COR-L47 (cell line): ENCODE measurements around the gene PBX2.
A peak's percentile ranks its signal among the peaks of the same experiment; 100 is the strongest.
"Not testable (repeated sequence)": the region's sequence is repeated elsewhere in the genome, so short reads cannot be mapped to it uniquely, and the experiment has no call there.

ENCODE experiments used
- DNase-seq: peaks from one replicate; lab custom pipeline; 2025; lab: John Stamatoyannopoulos, UW

PBX2 gene

DNA sequence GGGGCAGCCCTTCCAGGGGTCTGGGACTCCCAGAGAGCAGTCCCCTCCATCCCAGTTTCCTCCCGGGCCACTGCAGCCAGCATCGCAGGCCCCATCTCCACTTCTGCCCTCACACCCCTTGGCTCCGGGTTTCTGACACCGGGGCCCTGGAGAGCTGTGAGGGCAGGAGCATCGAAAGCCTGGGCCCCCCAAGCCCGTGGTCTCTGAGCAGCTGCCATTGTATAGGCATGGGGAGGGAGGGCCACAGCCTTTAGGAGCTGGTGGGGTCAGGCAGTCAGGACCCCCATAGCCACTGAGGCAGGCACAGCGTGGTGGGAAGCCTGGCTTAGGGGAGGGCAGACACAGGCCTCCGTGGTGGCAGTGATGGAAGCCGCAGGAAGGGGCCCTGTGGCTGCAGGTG is 12.2 kb upstream of the PBX2 start:
- DNase-seq: no peak

DNA sequence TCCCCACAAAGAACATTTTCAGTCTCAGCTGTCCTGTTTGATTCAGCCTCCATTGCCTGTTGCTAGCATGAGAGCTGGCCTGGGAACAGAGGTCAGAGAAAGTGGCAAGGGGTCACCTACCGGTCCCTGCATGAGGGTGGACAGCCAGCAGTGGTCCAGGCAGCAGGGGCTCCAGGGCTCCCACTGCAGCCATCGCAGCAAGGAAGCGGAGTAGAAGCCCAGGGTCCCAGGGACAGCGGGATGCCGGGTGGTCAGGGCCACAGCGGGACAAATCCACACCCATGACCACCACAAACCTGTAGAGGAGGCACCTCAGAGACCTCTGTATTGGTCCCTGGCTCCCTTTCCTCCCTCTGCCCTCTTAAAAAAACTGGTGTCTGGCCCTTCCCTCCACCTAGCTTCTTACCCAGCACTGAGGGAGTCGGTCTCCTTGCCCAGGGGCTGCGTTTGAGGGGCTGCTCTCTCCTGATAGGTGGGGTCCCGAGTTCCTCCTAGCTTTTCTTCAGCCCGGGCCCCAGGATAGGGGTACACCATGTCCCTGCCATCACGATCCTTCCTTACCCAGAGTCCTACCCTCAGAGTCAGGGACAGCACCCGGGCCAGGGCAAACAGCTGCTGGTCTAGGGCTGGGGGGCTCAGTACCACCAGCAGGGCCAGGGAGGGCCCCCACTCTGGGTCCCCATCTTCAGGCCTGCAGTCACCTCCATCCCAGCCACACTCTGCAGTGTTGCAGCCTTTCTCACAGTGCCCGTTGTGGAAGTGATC is 10.9 kb upstream of the PBX2 start:
- no peak for DNase-seq

DNA sequence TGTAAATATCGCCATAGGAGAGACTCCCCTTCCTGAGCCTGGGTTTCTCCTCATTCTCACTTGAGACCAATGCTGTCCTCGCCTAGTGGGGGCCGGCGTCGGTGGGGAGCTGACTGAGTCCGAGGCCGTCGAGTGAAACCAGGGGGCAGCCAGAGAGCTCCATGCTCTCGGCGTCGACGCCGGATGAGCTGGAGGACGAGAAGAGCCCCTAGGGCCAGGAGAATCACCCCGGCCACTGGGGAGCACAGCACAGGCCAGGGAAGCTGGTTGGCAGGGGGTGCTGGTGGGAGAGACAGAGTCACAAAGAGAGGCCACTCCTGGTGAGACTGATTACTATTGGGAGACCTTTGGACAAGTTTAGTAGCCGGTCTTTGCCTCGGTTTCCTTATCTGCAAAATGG is 8.9 kb upstream of the PBX2 start:
- no peak for DNase-seq

DNA sequence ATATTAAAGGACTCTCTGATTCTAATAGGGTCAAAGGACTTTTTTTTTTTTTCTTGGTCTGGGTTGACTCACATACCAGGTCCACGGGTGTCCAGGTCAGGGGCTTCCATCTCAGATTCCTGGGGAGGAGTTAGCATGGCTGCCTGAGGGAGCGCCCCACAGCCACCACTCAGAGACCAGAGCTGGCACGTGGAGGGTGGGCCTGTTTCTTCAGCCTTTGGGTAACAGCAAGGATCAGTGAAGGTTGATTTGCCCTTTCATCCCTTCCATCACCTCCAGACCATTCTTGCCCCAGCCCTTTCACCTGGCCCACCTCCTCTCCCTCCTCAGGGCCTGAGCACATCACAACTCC is 8.3 kb upstream of the PBX2 start:
- no peak for DNase-seq

DNA sequence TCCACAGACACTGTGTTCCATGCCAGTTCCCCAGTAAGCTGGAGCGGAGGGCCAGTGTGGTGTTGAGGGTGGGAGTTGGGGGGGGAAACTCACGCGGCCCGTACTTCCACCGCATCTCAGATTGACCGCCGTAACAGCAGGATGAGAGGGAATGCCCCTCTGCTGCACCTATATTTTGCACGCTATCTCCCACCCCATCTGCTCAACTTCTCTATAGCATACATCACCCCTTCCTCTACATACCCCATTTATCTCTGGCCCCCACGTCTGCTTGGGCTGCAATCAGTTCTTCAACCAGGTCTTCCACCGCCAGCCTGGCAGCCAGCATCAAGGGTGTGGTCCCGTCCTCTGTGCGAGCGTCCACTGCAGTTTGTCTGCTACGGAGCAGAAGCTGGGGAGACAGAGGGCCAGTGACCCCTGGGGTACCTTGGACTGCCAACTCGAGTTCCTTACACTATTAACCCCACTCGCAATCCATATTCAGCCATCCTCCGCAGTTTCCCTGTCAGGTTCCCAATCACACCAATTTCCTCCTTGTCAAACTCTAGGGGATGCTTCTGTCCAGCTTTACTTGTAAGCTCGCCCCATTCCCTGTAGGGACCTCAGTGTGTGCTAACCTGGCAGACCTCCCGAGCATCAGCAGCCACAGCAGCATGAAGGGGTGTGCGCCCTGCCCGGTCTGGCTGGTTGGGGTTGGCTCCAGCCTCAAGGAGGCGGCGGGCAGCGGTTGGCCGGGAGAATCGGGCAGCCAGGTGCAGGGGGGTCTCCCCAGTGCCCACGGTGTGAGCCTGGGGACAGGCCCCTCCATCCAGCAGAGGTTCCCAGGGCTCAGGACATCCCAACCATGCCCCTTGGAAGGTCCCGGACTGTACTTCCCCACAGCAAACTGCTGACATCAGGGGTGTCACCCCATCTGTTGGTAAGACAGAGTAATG is 6.9 kb upstream of the PBX2 start:
- no peak for DNase-seq

DNA sequence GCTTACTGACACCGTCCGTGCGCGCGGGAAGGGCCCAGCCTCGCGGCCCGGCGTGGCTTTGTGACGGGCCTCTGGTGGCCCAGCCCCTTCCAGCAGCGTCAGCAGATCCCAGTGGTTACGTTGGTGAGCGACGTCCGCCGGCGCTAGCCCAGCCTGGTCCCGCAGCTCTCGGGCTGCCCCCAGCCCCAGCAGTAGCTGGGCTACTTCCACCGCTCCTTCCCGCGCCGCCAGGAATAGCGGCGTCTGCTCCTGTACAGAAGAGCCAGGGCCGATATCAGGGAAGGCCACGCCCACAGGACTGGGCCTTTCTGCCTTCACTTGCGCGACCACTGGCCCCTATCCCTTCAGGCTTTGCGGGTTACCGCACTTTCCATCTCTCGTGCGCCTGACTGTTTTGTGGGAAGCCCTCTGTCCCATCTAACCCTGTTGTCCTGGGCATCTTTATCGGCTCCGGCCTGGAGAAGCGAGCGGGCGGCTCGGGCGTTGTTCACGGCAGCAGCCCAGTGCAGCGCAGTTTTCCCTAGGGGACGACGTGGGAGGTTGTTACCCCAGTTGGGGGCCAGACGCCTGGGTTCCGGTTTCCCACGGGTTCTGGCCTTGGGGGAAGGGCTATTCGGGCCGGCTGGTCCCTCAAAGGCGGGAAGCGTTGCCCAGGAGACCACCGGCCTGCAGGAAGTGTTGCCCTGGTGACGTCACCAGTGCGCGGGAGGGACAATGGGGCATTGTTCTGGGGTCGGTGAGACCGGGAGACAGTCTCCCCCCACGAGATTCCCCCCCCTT is 6.1 kb upstream of the PBX2 start:
- DNase-seq: peak; percentile 97

DNA sequence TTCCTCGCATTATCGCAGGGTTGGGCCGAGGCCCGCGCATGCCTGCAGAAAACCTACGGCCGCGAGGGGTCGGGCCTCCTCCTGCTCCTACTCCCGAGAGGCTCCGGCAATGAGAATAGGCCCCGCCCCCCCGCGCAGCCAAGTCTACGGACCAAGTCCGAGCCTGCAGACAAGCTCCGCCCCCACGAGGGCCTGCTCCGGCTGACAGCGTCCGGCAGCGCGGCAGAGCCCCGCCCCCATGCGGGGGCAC is 5.6 kb upstream of the PBX2 start:
- peak; percentile 100 for DNase-seq

DNA sequence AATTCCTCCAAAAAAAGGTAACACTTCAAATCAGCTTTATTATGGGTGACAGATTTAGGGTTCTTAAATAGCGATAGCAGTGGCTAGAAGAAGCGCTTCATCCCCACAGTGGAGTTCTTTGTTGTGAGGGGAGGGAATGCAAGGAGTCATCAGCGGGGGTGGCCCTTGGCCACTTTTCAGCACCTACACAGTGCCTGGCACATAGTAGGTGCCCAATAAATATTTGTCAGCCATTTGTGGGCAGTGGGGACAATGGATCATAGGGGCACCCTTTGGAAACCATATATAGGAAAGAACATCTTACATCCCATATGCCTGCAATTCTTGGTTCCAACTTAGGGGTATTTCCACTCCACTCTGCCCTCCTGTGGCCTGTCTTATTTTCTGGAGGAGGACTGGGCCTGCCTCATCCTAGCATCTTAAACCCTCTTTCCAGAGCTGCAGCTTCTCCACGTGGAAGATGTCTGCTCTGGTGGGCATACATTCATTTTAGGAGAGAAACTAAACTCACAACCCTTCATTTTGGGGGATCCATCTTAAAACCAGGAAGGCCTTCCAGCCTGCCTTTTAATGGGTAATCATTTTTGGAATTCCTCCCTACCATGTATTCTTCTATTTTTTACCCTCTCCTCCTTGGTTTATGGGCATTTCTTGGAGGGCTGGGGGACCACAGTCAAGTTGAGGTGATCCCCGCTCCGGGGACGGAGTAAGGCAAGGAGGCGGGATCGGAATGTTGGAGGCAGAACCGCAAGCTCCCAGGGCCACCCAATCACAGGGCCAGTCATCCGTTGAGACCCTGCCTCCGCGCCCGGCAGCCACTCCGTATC is 5.0 kb upstream of the PBX2 start:
- no peak for DNase-seq

DNA sequence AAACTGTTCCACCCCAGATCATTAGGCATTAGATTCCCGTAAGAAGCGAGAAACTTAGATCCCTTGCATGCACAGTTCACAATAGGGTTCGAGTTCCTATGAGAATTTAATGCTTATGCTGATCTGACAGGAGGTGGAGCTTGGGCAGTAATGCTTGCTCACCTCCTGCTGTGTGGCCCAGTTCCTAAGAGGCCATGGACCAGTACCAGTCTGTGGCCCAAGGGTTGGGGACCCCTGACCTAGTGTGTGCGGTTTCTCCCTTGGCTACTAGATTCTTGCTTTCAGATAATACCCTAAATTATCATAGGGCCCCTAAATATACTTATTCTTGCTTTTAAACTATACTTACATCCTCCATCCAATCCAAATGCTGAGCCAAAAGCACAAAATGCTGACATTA is 4.4 kb upstream of the PBX2 start:
- DNase-seq: no peak

DNA sequence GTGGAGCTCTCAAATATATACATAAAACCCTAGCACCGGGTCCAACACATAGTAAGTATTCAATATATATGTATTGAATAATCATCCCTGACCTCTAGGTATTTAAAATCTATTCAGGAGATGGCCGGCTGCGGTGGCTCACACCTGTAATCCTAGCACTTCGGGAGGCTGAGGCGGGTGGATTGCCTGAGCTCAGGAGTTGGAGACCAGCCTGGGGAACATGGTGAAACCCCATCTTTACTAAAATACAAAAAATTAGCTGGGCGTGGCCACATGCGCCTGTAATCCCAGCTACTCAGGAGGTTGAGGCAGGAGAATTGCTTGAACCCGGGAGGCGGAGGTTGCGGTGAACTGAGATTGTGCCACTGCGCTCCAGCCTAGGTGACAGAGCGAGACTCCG is 3.1 kb upstream of the PBX2 start:
- not testable (repeated sequence) for DNase-seq

DNA sequence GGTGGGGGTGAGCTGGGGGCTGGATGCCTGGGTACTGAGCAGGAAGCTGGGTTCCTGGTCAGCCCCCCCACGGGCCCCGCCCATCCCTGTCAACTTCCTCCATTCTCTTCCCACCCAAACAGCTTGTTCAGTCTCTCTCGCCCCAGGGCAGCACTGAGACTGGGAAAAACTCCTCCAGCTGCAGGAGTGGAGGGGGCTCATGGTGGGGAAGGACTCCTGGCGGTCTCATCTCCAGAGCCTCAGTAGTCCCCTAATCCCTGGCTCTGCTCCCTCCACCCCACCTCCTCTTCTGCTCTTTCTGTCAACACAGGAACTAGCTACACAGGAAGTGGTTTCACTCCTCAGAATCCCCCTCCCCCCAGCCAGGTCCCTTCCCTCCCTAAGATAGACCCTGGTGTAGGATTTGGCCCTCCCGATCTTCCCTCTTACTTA is 2.6 kb upstream of the PBX2 start, which contains the start of gene GPSM3:
TSS of gene GPSM3 (minus strand) at position 36 of the 432 bp plus-strand sequence. CDS start 130 bp downstream, outside the sequence.
- peak; percentile 11 for DNase-seq

DNA sequence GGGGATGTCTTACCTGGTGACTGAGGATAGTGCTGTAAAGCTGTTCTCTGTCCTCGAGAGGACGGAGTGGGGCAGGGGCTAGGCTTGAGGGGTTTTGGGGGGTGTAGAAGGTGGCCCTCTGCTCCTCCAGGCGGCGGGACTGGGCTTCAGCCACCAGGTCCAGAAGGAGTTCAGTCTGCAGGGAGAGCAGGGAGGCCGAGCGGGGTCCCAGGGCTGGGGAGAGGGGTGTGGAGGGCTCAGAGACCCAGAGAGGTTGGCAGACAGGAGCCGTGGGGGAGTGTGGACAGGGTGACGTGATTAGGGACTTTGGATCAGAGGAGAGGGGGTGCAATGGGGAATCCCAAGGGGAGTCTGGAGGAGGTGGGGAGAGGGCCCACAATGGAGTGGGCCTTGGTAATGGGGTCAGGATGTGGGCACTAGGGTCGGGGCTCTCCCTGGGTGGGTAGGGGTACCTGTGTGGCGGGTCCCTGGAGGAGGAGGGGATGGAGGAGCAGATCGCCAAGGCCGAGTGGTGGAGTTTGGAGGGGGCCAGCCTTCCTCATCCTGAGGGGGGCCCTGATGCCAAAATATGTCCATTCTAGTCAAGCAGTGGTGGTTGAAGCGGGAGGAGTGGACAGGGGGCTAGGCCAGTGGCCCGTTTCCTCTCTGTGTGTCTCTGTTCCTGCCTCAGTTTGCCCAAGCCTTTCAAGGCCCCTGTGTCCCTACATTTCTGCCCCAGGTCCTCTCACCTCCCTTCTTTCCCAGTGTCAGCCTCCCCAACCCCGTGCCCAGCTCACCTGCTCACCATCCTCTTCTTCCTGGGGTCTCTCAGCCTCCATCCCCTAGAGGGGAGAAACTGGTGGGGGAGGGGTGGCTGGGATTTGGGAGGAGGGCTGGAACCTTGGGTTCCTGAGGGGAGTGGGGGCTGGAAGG is 1.9 kb upstream of the PBX2 start:
- no peak for DNase-seq

DNA sequence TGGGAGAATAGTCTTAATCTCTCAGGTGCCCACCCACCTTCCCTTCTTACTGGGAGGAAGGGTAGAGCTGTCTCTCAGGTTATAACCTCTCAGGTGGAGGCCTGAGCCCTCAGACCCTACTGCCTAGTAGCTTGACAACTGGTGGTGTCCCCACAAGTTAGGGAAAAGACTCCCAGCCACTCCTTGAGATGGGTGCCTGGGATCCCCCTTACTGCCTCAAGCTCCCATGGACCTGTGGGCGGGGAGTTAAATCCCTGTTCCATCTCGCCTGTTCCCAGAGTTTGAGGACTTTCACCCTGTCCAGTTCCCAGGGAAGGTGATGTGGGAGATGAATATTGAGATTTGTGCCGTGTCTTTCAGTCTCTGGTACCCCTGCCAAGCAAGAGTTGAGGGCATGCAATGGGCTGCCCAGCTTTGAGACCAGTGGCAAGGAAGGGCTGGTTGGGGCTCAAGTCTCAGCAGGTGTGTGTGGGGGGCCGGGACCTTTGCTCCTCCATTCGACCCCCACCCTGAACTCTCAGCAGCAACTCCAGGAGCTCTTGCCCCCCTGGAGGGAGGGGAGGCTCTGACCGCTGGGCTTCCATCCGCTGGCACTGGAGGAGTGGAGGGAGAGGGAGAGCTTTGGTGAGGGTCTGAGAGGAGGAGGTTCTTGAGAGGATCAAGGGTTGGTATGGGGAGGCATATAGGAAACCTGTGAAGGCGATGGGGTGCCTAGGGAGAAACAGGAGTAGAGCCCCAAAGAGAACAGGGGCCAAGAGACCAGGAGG is 1.1 kb upstream of the PBX2 start:
- no peak for DNase-seq

DNA sequence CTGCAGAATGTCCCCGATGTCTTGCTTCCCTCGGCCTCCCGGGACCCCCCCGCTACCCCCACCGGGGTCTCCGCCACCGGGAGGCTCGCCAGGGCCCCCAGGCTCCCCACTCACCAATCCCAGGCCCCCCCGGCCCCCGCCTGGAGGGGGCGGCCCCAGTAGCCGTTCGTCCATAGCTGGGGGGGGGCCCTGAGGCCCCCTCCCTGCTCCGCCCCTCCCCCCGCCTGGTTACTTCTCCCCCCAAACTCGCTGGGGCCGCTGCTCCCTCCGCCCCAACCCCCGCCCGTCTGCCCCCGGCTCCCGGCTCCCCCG is 304 bp downstream of the PBX2 start:
- no peak for DNase-seq

DNA sequence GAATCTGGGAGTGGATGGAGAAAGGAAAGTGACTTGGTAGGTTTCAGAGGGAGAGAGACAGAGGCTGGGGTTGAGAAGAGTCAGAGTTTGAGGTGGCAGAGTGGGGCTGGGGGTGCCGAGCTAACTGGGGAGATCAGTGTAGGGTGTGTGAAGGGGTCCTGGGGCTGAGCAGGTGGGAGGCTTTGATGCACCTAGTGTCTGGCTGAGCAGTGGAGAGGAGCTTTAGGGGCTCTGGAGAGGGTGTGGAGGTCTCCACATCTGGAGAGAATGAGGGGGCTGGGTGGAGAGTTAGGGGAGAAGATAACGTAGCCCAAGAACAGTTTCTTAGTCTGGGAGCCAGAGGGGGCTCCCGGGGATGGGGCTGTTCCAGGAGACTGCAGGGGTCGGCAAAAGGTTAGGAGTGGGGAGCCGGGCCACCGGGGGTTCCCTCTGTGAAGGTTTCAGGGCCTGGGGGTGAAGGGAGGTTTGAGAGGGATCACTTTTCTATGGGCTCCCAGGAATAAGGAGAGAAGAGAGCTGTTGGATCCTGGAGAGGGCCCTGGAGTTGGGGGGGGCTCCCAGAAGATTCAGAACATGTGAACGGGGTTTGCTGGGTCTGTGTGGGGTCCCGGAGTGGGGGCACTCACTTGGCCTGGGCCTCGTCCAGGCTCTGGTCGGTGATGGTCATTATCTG is 797 bp downstream of the PBX2 start:
- DNase-seq: no peak

DNA sequence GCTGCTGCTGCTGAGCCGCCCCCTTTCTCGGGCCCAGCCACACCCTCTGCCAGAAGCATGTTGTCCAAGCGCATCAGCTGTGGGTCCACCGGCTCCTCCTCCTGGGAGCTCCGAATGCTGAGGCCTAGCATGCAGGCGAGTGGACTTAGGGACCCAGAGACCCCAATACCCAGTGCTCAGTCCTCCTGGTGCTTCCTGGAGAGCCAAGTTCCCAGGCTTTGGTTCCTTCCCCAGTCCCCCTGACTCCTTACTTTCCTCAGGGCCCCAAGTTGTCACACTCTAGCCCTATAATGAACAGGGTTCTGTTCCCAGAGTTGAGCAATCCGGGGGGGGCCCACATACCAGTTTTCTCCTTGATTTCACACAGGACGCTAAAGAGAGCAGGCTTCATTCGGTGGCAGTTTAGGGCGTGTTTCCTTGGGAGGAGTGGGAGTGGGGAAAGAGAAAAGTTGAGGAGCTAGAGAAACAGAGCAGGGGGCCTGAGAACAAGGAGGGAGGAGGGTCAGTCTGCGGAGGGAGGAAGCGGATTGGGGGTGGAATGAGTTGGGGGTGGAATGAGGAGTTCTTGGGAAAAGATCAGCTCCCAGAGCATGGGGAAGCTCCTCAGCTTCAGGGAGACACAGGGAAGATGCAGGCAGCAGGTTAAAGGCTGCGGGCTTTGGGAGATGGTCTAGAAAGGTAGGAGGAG is 1.5 kb downstream of the PBX2 start:
- DNase-seq: no peak

DNA sequence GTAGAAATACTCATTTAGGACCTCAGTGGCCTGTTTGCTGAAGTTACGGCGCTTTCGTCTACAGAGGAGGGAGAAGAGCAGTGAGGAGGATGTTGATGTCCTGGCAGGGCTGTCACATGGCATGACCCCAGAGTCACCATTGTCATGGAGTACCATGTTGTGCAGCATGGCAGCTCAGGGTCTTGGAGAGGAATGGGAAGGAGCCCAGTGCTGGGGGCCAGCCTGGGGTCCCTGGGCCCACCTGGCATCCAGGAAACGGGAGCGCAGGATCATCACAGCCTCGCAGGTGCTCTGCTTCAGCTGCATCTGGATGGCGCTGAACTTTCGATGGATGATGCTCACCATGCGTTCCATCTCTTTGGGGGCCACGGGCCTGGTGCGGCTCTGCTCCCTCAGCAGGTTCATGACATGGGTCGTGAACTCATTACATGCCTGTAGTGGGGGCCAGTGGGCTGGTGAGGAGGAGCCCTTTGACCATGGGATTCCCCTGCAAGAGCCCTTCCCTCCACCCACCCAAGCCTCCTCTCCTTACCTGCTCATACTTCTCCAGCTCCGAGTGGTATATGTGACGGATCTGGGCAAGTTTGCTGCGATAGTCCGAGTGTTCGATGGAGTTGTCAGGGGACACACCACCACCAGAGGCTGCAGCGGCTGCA is 2.1 kb downstream of the PBX2 start:
- DNase-seq: not testable (repeated sequence)

DNA sequence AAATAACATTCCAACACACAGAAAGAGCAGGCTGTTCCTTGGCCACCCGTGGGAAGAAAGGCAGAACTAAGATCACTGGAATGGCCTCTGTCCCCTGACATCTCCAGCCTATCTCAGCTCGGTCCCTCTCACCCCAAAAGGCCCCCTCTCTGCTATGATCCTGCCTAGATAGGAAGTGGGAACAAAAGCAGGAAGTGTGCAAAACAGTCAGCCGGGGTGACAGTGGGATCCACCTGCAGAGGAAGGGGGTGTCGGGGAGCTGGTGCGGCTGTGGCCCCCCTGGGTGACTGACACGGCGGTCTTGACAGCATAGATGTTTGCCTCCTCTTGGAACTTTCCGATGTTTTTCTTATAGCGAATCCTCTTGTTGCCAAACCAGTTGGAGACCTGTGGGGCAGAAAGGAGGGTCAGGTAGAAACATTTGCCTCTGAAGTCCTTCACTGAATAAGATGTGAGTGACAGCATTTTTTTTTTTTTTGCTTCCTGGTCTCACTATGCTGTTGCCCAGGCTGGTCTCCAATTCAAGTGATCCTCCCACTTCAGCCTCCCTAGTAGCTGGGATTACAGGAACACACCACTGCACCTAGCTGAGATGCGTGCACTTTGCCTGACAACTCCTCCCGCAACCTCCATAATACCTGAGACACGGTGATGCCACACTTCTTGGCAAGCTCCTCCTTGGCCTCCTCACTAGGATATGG is 2.8 kb downstream of the PBX2 start:
- DNase-seq: no peak
